Parathyroid adenoma (tissue), 2 donors: ENCODE data around the gene CNRIP1.

ENCODE experiments used
- H2AFZ ChIP-seq: fragments of 300-600 bp; sonication (generic); one replicate; pipeline ENCODE4 v1.7.0; 2017; ENCODE audit warnings: antibody characterized with exemption, mild to moderate bottlenecking
- H3K27ac ChIP-seq: fragments of 300-600 bp; sonication (generic); one replicate; pipeline ENCODE4 v1.7.0; 2017
- H3K27me3 ChIP-seq: fragments of 300-600 bp; sonication (generic); one replicate; pipeline ENCODE4 v1.7.0; 2017; ENCODE audit warnings: low read length; ENCODE audit not compliant: control insufficient read depth, insufficient read depth
- H3K36me3 ChIP-seq: fragments of 300-600 bp; sonication (generic); one replicate; pipeline ENCODE4 v1.7.0; 2017; ENCODE audit warnings: low read length; ENCODE audit not compliant: control insufficient read depth, insufficient read depth
- H3K4me1 ChIP-seq: fragments of 300-600 bp; sonication (generic); one replicate; pipeline ENCODE4 v1.7.0; 2017; ENCODE audit warnings: control low read depth
- H3K4me2 ChIP-seq: fragments of 300-600 bp; sonication (generic); one replicate; pipeline ENCODE4 v1.7.0; 2017; ENCODE audit warnings: low read length
- H3K4me3 ChIP-seq: fragments of 300-600 bp; sonication (generic); one replicate; pipeline ENCODE4 v1.7.0; 2017; ENCODE audit warnings: low read depth, low read length
- H3K79me2 ChIP-seq: fragments of 300-600 bp; sonication (generic); one replicate; pipeline ENCODE4 v1.7.0; 2017; ENCODE audit warnings: control low read depth
- H3K9ac ChIP-seq: fragments of 300-600 bp; sonication (generic); one replicate; pipeline ENCODE4 v1.7.0; 2017; ENCODE audit warnings: mild to moderate bottlenecking
- H3K9me3 ChIP-seq: fragments of 300-600 bp; sonication (generic); one replicate; pipeline ENCODE4 v1.7.0; 2017; ENCODE audit warnings: low read length; ENCODE audit not compliant: control insufficient read depth
- CTCF ChIP-seq: fragments of 300-600 bp; sonication (generic); IDR thresholded peaks from one replicate; pipeline ENCODE4 v1.7.0; 2017; ENCODE audit warnings: antibody characterized with exemption, mild to moderate bottlenecking
- donor health status: primary hyperparathyroidism.

The CNRIP1 gene

GRCh38 chr2:68256093-68256450, 63.7 kb downstream of the CNRIP1 start:
- H3K4me3 ChIP-seq: no peak overlapping the region
- H3K27ac ChIP-seq: no peak overlapping the region
- H2AFZ ChIP-seq: no peak overlapping the region
- no peaks in the 10 kb centered on the region for H3K79me2 ChIP-seq
- no peak for TF ChIP-seq CTCF
- H3K9me3 ChIP-seq: no peaks in the 10 kb centered on the region
- H3K9ac ChIP-seq: no peak overlapping the region
- peaks cover 2% of the 10 kb centered on the region for H3K4me1 ChIP-seq
- no peaks in the 10 kb centered on the region for H3K27me3 ChIP-seq
- no peak overlapping the region for H3K4me2 ChIP-seq
- H3K36me3 ChIP-seq: no peaks in the 10 kb centered on the region

- H3K4me3 ChIP-seq: peak overlapping the region; percentile 65
- no peaks in the 10 kb centered on the region for H3K36me3 ChIP-seq
- H3K4me2 ChIP-seq: peak overlapping the region; percentile 93
- H3K9me3 ChIP-seq: no peaks in the 10 kb centered on the region
- H3K4me1 ChIP-seq: peaks cover 20% of the 10 kb centered on the region
- no peaks in the 10 kb centered on the region for H3K27me3 ChIP-seq
- TF ChIP-seq CTCF: no peak
- H3K9ac ChIP-seq: peak overlapping the region; percentile 56
- H3K79me2 ChIP-seq: peaks cover 22% of the 10 kb centered on the region
- peak overlapping the region; percentile 94 for H3K27ac ChIP-seq
- H2AFZ ChIP-seq: peak overlapping the region; percentile 91
Measured at GRCh38 chr2:68253219-68254068, 66.3 kb downstream of the CNRIP1 start.

GRCh38 chr2:68252400-68253218, 67.1 kb downstream of the CNRIP1 start, which contains the start of gene PPP3R1:
Gene PPP3R1, minus strand, starts transcription at chr2:68252532. Its CDS starts 405 bp downstream, at chr2:68252127.
- TF ChIP-seq CTCF: no peak
- peaks cover 20% of the 10 kb centered on the region for H3K4me1 ChIP-seq
- peak within 1 kb of the TSS; percentile 94 for H3K27ac ChIP-seq
- H3K9me3 ChIP-seq: no peaks in the 10 kb centered on the region
- no peaks in the 10 kb centered on the region for H3K27me3 ChIP-seq
- H3K4me2 ChIP-seq: peak within 1 kb of the TSS; percentile 93
- H3K79me2 ChIP-seq: peaks cover 30% of the 10 kb centered on the region
- H3K9ac ChIP-seq: peak within 1 kb of the TSS; percentile 56
- H3K4me3 ChIP-seq: peak within 1 kb of the TSS; percentile 83
- H3K36me3 ChIP-seq: no peaks in the 10 kb centered on the region
- H2AFZ ChIP-seq: peak within 1 kb of the TSS; percentile 91

GRCh38 chr2:68251855-68252399, 67.8 kb downstream of the CNRIP1 start:
- H3K9me3 ChIP-seq: no peaks in the 10 kb centered on the region
- TF ChIP-seq CTCF: no peak
- peaks cover 25% of the 10 kb centered on the region for H3K4me1 ChIP-seq
- peak overlapping the region; percentile 51 for H3K4me2 ChIP-seq
- peak overlapping the region; percentile 83 for H3K4me3 ChIP-seq
- H2AFZ ChIP-seq: peak overlapping the region; percentile 91
- peak overlapping the region; percentile 94 for H3K27ac ChIP-seq
- no peaks in the 10 kb centered on the region for H3K27me3 ChIP-seq
- peaks cover 37% of the 10 kb centered on the region for H3K79me2 ChIP-seq
- peak overlapping the region; percentile 55 for H3K9ac ChIP-seq
- no peaks in the 10 kb centered on the region for H3K36me3 ChIP-seq
